ENCODE measurements around the gene MARK1. TPM values are rescaled to one million over a fixed set of nuclear protein-coding genes. Genes with fewer than 3 reads are reported as not detected.
"Not testable (repeated sequence)": the region's sequence is repeated elsewhere in the genome, so short reads cannot be mapped to it uniquely, and the experiment has no call there.

Gene MARK1
- total and polyA plus RNA-seq, 9 donors: 1.2 to 8.1 (median 2.8) TPM

DNA sequence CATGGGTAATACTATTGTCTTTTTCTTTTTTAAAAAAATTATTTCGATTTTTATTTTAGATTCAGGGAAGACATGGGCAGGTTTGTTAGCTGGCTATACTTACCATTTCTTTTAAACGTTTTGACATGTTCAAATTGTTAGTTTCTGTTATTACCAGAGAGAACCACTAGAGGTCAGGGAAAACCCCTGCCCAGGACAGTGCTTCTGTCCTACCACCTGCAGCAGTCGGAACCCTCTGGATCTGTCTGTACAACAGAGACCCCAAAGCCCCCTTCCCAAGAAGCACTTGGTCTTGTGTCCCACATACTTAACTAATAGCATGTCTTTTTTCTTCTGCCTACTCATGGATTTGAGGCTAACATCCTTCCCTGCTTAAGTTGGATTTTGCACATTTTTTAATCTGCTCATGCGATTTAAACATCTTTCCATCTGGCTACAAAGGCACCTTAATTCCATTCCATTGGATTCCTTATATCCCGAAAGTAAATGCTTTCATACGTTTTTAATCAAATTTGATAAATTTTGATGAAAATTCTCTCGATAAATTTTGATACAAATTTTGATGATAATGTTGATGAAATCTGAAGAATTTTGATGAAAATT, 152.2 kb downstream of the MARK1 start:
- no peaks in the 10 kb centered on the region for H3K9me3 ChIP-seq
- no peak for DNase-seq
- H3K27me3 ChIP-seq: no peaks in the 10 kb centered on the region
- H3K4me1 ChIP-seq (ENCODE audit: insufficient read depth): no peaks in the 10 kb centered on the region
- 29 to 35% (median 30%) methylated on average over 7 of the region's 7 CpGs for WGBS, 3 donors
- no peak for TF ChIP-seq EP300 (IDR thresholded peaks at IDR 0.05)
- TF ChIP-seq, protein P1, sequence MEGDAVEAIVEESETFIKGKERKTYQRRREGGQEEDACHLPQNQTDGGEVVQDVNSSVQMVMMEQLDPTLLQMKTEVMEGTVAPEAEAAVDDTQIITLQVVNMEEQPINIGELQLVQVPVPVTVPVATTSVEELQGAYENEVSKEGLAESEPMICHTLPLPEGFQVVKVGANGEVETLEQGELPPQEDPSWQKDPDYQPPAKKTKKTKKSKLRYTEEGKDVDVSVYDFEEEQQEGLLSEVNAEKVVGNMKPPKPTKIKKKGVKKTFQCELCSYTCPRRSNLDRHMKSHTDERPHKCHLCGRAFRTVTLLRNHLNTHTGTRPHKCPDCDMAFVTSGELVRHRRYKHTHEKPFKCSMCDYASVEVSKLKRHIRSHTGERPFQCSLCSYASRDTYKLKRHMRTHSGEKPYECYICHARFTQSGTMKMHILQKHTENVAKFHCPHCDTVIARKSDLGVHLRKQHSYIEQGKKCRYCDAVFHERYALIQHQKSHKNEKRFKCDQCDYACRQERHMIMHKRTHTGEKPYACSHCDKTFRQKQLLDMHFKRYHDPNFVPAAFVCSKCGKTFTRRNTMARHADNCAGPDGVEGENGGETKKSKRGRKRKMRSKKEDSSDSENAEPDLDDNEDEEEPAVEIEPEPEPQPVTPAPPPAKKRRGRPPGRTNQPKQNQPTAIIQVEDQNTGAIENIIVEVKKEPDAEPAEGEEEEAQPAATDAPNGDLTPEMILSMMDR (IDR thresholded peaks at IDR 0.05): peak; percentile 44 to 60 (median 59)
- H3K27ac ChIP-seq: no peak overlapping the region
- H3K4me3 ChIP-seq: no peak overlapping the region
- intact Hi-C loops (cut with DNase I): loop anchor here in 2 of 4 donors (2.0 to 5.0 kb wide), 2 partner anchors 97 to 102 kb away; no protein-coding TSS in a partner anchor
- no peaks in the 10 kb centered on the region for H3K36me3 ChIP-seq

DNA sequence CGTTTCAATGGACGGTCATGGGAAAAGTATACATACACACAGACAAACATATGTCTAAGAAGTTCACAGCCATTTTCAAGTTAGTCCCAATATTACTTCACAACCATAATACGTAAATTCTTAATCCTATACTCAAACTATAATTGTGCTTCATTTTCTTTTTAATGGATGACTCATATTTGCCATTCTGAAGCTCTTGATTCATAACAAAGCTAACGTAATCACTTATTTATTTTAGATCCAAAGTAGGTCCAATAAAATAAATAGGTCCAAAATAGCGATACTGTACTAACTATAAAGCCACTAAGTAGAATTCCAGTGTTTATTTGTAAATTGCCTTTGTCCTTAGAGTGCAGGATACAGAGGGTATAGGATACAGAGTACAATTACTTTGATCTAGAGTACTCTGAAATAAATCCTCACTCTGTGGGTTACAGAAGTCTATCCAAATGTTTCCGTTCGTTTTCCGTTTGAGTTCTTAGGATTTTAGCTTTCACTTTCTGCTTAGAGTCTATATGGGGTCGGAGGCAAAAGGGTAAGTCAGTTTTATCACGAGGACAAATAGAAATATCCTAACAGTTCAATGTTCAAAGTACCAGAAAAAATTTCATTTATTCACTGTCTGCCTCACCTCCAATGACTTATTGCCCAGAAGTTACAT, 153.4 kb downstream of the MARK1 start:
- Histone ChIP-seq H3K9me3 (no peaks in the 10 kb centered on the region), H3K4me1 (ENCODE audit: insufficient read depth) (no peaks in the 10 kb centered on the region), H3K27me3 (no peaks in the 10 kb centered on the region), H3K4me3 (no peak overlapping the region), H3K27ac (no peak overlapping the region), H3K36me3 (no peaks in the 10 kb centered on the region)
- no peak for TF ChIP-seq POLR2A (IDR thresholded peaks at IDR 0.05)
- TF ChIP-seq, protein P1 (IDR thresholded peaks at IDR 0.05): no peak
- TF ChIP-seq EP300 (IDR thresholded peaks at IDR 0.05): no peak
- no peak for DNase-seq
- intact Hi-C loops (cut with DNase I): loop anchor here in 2 of 4 donors (2.0 to 5.0 kb wide), 2 partner anchors 95 to 101 kb away; no protein-coding TSS in a partner anchor
- 47 to 58% (median 51%) methylated on average over 10 of the region's 10 CpGs for WGBS, 3 donors

GRCh38 chr1:220682901-220683576, 155.1 kb downstream of the MARK1 start:
- DNase-seq: no peak
- TF ChIP-seq, protein P1 (IDR thresholded peaks at IDR 0.05): no peak
- TF ChIP-seq EP300 (IDR thresholded peaks at IDR 0.05) (no peak), POLR2A (IDR thresholded peaks at IDR 0.05) (no peak)
- WGBS, 3 donors: 87 to 92% (median 91%) methylated on average over 17 of the region's 17 CpGs
- H3K36me3 ChIP-seq: no peaks in the 10 kb centered on the region
- no peaks in the 10 kb centered on the region for H3K9me3 ChIP-seq
- no peak overlapping the region for H3K27ac ChIP-seq
- intact Hi-C loops (cut with DNase I): loop anchor here in 1 of 4 donors (5.0 kb wide), 1 partner anchor 99 kb away; no protein-coding TSS in a partner anchor
- H3K4me1 ChIP-seq (ENCODE audit: insufficient read depth): no peaks in the 10 kb centered on the region
- no peak overlapping the region for H3K4me3 ChIP-seq
- H3K27me3 ChIP-seq: no peaks in the 10 kb centered on the region

- not testable (repeated sequence) for H3K27ac ChIP-seq; H3K36me3 ChIP-seq; H3K27me3 ChIP-seq; DNase-seq; H3K4me3 ChIP-seq; H3K4me1 ChIP-seq (ENCODE audit: insufficient read depth); H3K9me3 ChIP-seq
- WGBS, 3 donors: 95 to 96% (median 95%) methylated on average over 12 of the region's 12 CpGs
- intact Hi-C loops (cut with DNase I): loop anchor here in 1 of 4 donors (5.0 kb wide), 1 partner anchor 99 kb away; no protein-coding TSS in a partner anchor
Measured at GRCh38 chr1:220683716-220684115, 155.8 kb downstream of the MARK1 start.

Data from ovary (tissue), 9 donors.